ENCODE data around the gene HOXB3. TPM values are rescaled to one million over a fixed set of nuclear protein-coding genes. Genes with fewer than 3 reads are reported as not detected.

HOXB3 gene
- total RNA-seq, 4 donors from 2014 or later, result 1.3 to 5.5 (median 2.2) TPM

GRCh38 chr17:48543107-48543853 lies 46.8 kb downstream of the HOXB3 start:
- no peaks in the 10 kb centered on the region for H3K36me3 ChIP-seq
- H3K4me1 ChIP-seq, result peaks cover 10 to 40% of the 10 kb centered on the region in 2 donors
- H3K4me3 ChIP-seq, result peak overlapping the region; percentile 59 to 76 (median 68)
- no peaks in the 10 kb centered on the region for H3K9me3 ChIP-seq
- intact Hi-C loops (cut with DNase I; ENCODE audit: low total_unique reads), result loop anchor here (2.0 kb wide), 1 partner anchor 36 kb away; the partner anchor contains the start of gene HOXB4
- DNase-seq (peak in 1 of 2 donors; percentile 31), ATAC-seq (peak; percentile 54 to 62)
- in situ Hi-C loops (cut with MboI; ENCODE audit: low sequenced_read_pairs in 4 of 4), result no loop called here
- TF ChIP-seq CTCF (IDR thresholded peaks at IDR 0.05 in 4 of 5, conservative IDR thresholded peaks at IDR 0.05 in 1 of 5), result peak; percentile 7 to 50 (median 33)
- TF ChIP-seq POLR2A (IDR thresholded peaks at IDR 0.05), result peak; percentile 17 to 33
- peak overlapping the region; percentile 80 to 94 (median 85) for H3K27ac ChIP-seq
- peaks cover 16 to 33% (median 20%) of the 10 kb centered on the region in 3 donors for H3K27me3 ChIP-seq

GRCh38 chr17:48542698-48543106 lies 47.3 kb downstream of the HOXB3 start:
- Histone ChIP-seq H3K27me3 (peaks cover 16 to 33% (median 20%) of the 10 kb centered on the region in 3 donors), H3K4me3 (peak overlapping the region; percentile 59 to 76 (median 68)), H3K36me3 (no peaks in the 10 kb centered on the region), H3K27ac (peak overlapping the region; percentile 80 to 94 (median 85)), H3K9me3 (no peaks in the 10 kb centered on the region), H3K4me1 (peaks cover 10 to 38% of the 10 kb centered on the region in 2 donors)
- intact Hi-C loops (cut with DNase I; ENCODE audit: low total_unique reads) (loop anchor here (2.0 kb wide), 1 partner anchor 36 kb away; the partner anchor contains the start of gene HOXB4), in situ Hi-C loops (cut with MboI; ENCODE audit: low sequenced_read_pairs in 4 of 4) (no loop called here)
- no peak for TF ChIP-seq CTCF (IDR thresholded peaks at IDR 0.05 in 4 of 5, conservative IDR thresholded peaks at IDR 0.05 in 1 of 5)
- TF ChIP-seq POLR2A (IDR thresholded peaks at IDR 0.05), result no peak
- DNase-seq, result no peak
- peak; percentile 8 to 19 for ATAC-seq

- H3K4me3 ChIP-seq, result peak overlapping the region; percentile 59 to 76 (median 68)
- H3K27me3 ChIP-seq, result peaks cover 13 to 33% (median 20%) of the 10 kb centered on the region in 3 donors
- peaks cover 10 to 33% of the 10 kb centered on the region in 2 donors for H3K4me1 ChIP-seq
- H3K9me3 ChIP-seq, result no peaks in the 10 kb centered on the region
- intact Hi-C loops (cut with DNase I; ENCODE audit: low total_unique reads), result loop anchor here (2.0 kb wide), 1 partner anchor 37 kb away; the partner anchor contains the start of gene HOXB4
- H3K27ac ChIP-seq, result peak overlapping the region; percentile 80 to 94 (median 85)
- in situ Hi-C loops (cut with MboI; ENCODE audit: low sequenced_read_pairs in 4 of 4), result no loop called here
- TF ChIP-seq POLR2A (IDR thresholded peaks at IDR 0.05) (no peak), CTCF (IDR thresholded peaks at IDR 0.05 in 4 of 5, conservative IDR thresholded peaks at IDR 0.05 in 1 of 5) (no peak)
- DNase-seq (no peak), ATAC-seq (peak in 1 of 2 donors; percentile 19)
- H3K36me3 ChIP-seq, result no peaks in the 10 kb centered on the region
Observed at GRCh38 chr17:48542114-48542656, 47.9 kb downstream of the HOXB3 start.

- peak overlapping the region; percentile 80 to 94 (median 85) for H3K27ac ChIP-seq
- in situ Hi-C loops (cut with MboI; ENCODE audit: low sequenced_read_pairs in 4 of 4) (no loop called here), intact Hi-C loops (cut with DNase I; ENCODE audit: low total_unique reads) (loop anchor here (2.0 kb wide), 1 partner anchor 37 kb away; the partner anchor contains the start of gene HOXB4)
- no peaks in the 10 kb centered on the region for H3K36me3 ChIP-seq
- H3K4me1 ChIP-seq, result peaks cover 10 to 28% of the 10 kb centered on the region in 2 donors
- H3K4me3 ChIP-seq, result peak overlapping the region; percentile 59 to 76 (median 68)
- DNase-seq (no peak), ATAC-seq (peak; percentile 20 to 33)
- no peaks in the 10 kb centered on the region for H3K9me3 ChIP-seq
- TF ChIP-seq CTCF (IDR thresholded peaks at IDR 0.05 in 4 of 5, conservative IDR thresholded peaks at IDR 0.05 in 1 of 5) (no peak), POLR2A (IDR thresholded peaks at IDR 0.05) (no peak)
- H3K27me3 ChIP-seq, result peaks cover 13 to 33% (median 24%) of the 10 kb centered on the region in 3 donors
Observed at GRCh38 chr17:48541577-48542113, 48.4 kb downstream of the HOXB3 start.

All from gastrocnemius medialis (tissue), 4 donors.